SU-DHL-6 (cell line): ENCODE data around the gene CCDC120.

Experiments used
- H2AFZ ChIP-seq: fragments of 200-600 bp; sonication (generic); 2 replicates; pipeline ENCODE4 v1.6.1; 2014; ENCODE audit warnings: low read depth, mild to moderate bottlenecking, moderate library complexity, mixed read lengths, antibody characterized with exemption, low read length; ENCODE audit not compliant: severe bottlenecking
- H3F3A ChIP-seq: fragments of 200-600 bp; shearing (Covaris generic); 2 replicates; pipeline ENCODE4 v1.6.0; 2016; ENCODE audit warnings: antibody characterized with exemption, mild to moderate bottlenecking; ENCODE audit not compliant: insufficient read depth
- H3K27ac ChIP-seq: fragments of 200-600 bp; sonication (generic); 2 replicates; pipeline ENCODE4 v1.5.1; 2016; ENCODE audit warnings: low read depth, mild to moderate bottlenecking, low read length, moderate library complexity, mixed read lengths
- H3K27me3 ChIP-seq: fragments of 200-600 bp; sonication (generic), shearing (Covaris generic); 2 replicates; pipeline ENCODE4 v1.6.0; 2014; ENCODE audit warnings: mild to moderate bottlenecking, low read length
- H3K36me3 ChIP-seq: fragments of 200-600 bp; sonication (generic); 2 replicates; pipeline ENCODE4 v1.6.1; 2014; ENCODE audit warnings: mild to moderate bottlenecking, low read length, mixed read lengths
- H3K4me2 ChIP-seq: fragments of 300-600, 200-600 bp; shearing (Covaris generic), sonication (generic); 2 replicates; pipeline ENCODE4 v1.6.0; 2014; ENCODE audit warnings: low read length, low read depth, mild to moderate bottlenecking; ENCODE audit not compliant: poor library complexity, severe bottlenecking
- H3K4me3 ChIP-seq: fragments of 200-600 bp; sonication (generic); 2 replicates; pipeline ENCODE4 v1.5.1; 2014; ENCODE audit warnings: antibody characterized with exemption, low read length, mild to moderate bottlenecking, mixed read lengths; ENCODE audit not compliant: insufficient read depth, poor library complexity, severe bottlenecking
- H3K79me2 ChIP-seq: fragments of 200-600 bp; sonication (generic); 2 replicates; pipeline ENCODE4 v1.6.1; 2014; ENCODE audit warnings: mild to moderate bottlenecking, low read length, moderate library complexity; ENCODE audit not compliant: insufficient read depth
- H3K9ac ChIP-seq: fragments of 200-600 bp; sonication (generic); 2 replicates; pipeline ENCODE4 v1.7.0; 2014; ENCODE audit warnings: mild to moderate bottlenecking, low read length
- H3K9me2 ChIP-seq: fragments of 200-600 bp; sonication (generic); replicated peaks from 2 replicates; pipeline ENCODE4 v1.6.1; 2014; ENCODE audit warnings: low read length; ENCODE audit not compliant: insufficient read depth
- H3K9me3 ChIP-seq: fragments of 200-600 bp; sonication (generic); 2 replicates; pipeline ENCODE4 v1.6.1; 2014; ENCODE audit warnings: low read length, mixed read lengths; ENCODE audit not compliant: insufficient read depth
- H4K20me1 ChIP-seq: fragments of 200-600 bp; sonication (generic); 2 replicates; pipeline ENCODE4 v1.6.1; 2014; ENCODE audit warnings: low read depth, mild to moderate bottlenecking, antibody characterized with exemption, low read length, moderate library complexity, mixed read lengths
- CTCF ChIP-seq: fragments of 200-600 bp; sonication (generic); IDR thresholded peaks from one replicate; pipeline ENCODE4 v1.5.1; 2017; ENCODE audit warnings: antibody characterized with exemption, mild to moderate bottlenecking, low read length, moderate library complexity; ENCODE audit not compliant: insufficient read depth, poor library complexity, severe bottlenecking
- EZH2phosphoT487 ChIP-seq: fragments of 200-600 bp; sonication (generic), shearing (Covaris generic); conservative IDR thresholded peaks from 2 replicates; pipeline ENCODE4 v1.6.1; 2018; ENCODE audit warnings: mild to moderate bottlenecking, antibody characterized with exemption, low read length, moderate library complexity, mixed read lengths

CCDC120 gene

GRCh38 chrX:49042581-49043219 lies 16.1 kb upstream of the CCDC120 start:
- TF ChIP-seq EZH2phosphoT487 (no peak), CTCF (no peak)
- H3K9me3 ChIP-seq, result no peaks in the 10 kb centered on the region
- H2AFZ ChIP-seq, result peak overlapping the region; percentile 35
- peak overlapping the region; percentile 67 for H3K9ac ChIP-seq
- no peaks in the 10 kb centered on the region for H3K79me2 ChIP-seq
- no peaks in the 10 kb centered on the region for H3K36me3 ChIP-seq
- H3K4me2 ChIP-seq, result peak overlapping the region; percentile 61
- H3K27ac ChIP-seq, result no peak overlapping the region
- no peaks in the 10 kb centered on the region for H3F3A ChIP-seq
- no peaks in the 10 kb centered on the region for H3K27me3 ChIP-seq
- no peaks in the 10 kb centered on the region for H3K9me2 ChIP-seq
- peak overlapping the region; percentile 64 for H3K4me3 ChIP-seq
- no peaks in the 10 kb centered on the region for H4K20me1 ChIP-seq

DNA sequence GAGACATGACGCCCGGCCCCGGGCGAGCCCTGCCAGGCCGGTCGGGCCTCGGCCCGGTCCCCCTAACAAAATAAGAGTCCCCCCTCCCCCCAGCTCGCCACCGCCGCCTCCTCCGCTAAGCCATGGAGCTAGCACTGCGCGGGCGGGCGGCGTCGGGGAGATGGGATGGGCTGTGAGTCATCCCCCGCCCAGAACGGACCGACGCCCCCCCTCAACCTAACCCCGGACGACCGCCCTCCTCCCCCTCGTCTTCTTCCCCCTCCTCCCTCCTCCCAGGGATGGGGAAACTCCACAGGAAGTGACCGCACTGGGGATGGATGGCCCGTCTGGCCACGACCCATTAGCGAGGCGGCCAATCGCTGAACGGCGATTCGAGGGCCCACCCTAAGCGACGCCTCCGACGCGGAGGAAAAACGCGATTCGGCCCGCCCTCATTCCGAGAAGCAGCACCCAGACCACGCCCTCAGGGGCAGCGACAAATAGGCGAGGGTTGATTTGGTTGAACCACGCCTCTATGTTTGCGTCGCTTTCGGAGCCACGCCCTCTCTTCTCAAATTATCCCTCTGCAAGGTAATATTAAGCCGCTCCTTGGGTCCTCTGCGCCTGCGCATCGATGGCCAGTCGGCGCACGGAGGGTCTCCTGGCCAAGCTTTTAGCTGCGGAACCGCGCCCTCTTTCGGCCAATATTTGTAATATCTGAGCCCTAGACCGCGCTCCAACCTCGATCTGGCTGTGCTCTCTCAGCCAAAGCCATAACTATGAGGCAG lies 15.4 kb upstream of the CCDC120 start, which contains the start of gene TFE3:
TSS of gene TFE3 (minus strand) at position 138 of the 767 bp plus-strand sequence. CDS start at position 7, 131 bp downstream.
- no peaks in the 10 kb centered on the region for H3K36me3 ChIP-seq
- TF ChIP-seq CTCF, result peak; percentile 19
- TF ChIP-seq EZH2phosphoT487, result no peak
- H2AFZ ChIP-seq, result peak within 1 kb of the TSS; percentile 98
- H3K9me2 ChIP-seq, result no peaks in the 10 kb centered on the region
- no peak within 1 kb of the TSS for H3K27ac ChIP-seq
- H3K27me3 ChIP-seq, result no peaks in the 10 kb centered on the region
- no peaks in the 10 kb centered on the region for H3F3A ChIP-seq
- H3K4me2 ChIP-seq, result peak within 1 kb of the TSS; percentile 76
- H3K4me3 ChIP-seq, result peak within 1 kb of the TSS; percentile 64
- H3K79me2 ChIP-seq, result no peaks in the 10 kb centered on the region
- H4K20me1 ChIP-seq, result no peaks in the 10 kb centered on the region
- H3K9me3 ChIP-seq, result no peaks in the 10 kb centered on the region
- H3K9ac ChIP-seq, result peak within 1 kb of the TSS; percentile 67

DNA sequence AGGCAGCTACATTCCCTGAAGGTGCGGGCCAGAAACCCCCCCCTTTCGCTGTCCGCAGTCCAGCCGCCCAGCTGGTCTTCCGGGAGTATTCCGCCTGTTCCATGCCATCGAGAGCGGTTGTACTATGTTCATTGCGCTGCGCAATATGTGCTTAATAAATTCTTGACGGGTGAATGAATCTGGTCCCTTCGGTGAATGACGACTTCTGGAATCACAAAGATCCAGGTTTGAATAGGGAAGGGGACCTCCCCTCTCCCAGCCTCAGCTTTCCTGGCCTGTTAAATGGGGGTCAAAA lies 14.9 kb upstream of the CCDC120 start:
- no peaks in the 10 kb centered on the region for H3K27me3 ChIP-seq
- no peaks in the 10 kb centered on the region for H3K9me3 ChIP-seq
- H3F3A ChIP-seq, result no peaks in the 10 kb centered on the region
- no peaks in the 10 kb centered on the region for H3K36me3 ChIP-seq
- H3K9me2 ChIP-seq, result no peaks in the 10 kb centered on the region
- no peaks in the 10 kb centered on the region for H4K20me1 ChIP-seq
- H3K9ac ChIP-seq, result peak overlapping the region; percentile 60
- TF ChIP-seq CTCF (no peak), EZH2phosphoT487 (no peak)
- peak overlapping the region; percentile 98 for H2AFZ ChIP-seq
- no peak overlapping the region for H3K27ac ChIP-seq
- no peak overlapping the region for H3K4me3 ChIP-seq
- H3K79me2 ChIP-seq, result no peaks in the 10 kb centered on the region
- peak overlapping the region; percentile 76 for H3K4me2 ChIP-seq
